A549 (cell line): ENCODE data around the gene BTG1.

ENCODE experiments used
- EHF ChIP-seq: fragments of 250-450 bp; sonication (Bioruptor Pico); IDR thresholded peaks from 2 replicates; pipeline ENCODE4 v1.5.0; 2020; ENCODE audit warnings: mild to moderate bottlenecking
- MYC ChIP-seq: IDR thresholded peaks from 2 replicates; pipeline ENCODE4 v1.6.1; 2012; ENCODE audit warnings: mild to moderate bottlenecking, inconsistent platforms, low read length, improper control_type of control experiment, borderline replicate concordance
- POLR2A ChIP-seq: IDR thresholded peaks from 2 replicates; pipeline ENCODE4 v1.6.1; 2012; ENCODE audit warnings: mild to moderate bottlenecking, low read length
- TF ChIP-seq, protein P1 (sequence below): fragments of 200-600 bp; sonication (generic); IDR thresholded peaks from 2 replicates; pipeline ENCODE4 v1.6.1; 2016; ENCODE audit warnings: antibody characterized with exemption, mild to moderate bottlenecking, moderate library complexity
- TF ChIP-seq, protein P2 (sequence below): fragments of >200 bp; sonication (Bioruptor Twin); formaldehyde crosslinking; IDR thresholded peaks from 3 replicates; pipeline ENCODE4 v1.5.1; 2016

- TF ChIP-seq MYC (no peak), EHF (no peak), POLR2A (no peak)
- TF ChIP-seq, protein P1, sequence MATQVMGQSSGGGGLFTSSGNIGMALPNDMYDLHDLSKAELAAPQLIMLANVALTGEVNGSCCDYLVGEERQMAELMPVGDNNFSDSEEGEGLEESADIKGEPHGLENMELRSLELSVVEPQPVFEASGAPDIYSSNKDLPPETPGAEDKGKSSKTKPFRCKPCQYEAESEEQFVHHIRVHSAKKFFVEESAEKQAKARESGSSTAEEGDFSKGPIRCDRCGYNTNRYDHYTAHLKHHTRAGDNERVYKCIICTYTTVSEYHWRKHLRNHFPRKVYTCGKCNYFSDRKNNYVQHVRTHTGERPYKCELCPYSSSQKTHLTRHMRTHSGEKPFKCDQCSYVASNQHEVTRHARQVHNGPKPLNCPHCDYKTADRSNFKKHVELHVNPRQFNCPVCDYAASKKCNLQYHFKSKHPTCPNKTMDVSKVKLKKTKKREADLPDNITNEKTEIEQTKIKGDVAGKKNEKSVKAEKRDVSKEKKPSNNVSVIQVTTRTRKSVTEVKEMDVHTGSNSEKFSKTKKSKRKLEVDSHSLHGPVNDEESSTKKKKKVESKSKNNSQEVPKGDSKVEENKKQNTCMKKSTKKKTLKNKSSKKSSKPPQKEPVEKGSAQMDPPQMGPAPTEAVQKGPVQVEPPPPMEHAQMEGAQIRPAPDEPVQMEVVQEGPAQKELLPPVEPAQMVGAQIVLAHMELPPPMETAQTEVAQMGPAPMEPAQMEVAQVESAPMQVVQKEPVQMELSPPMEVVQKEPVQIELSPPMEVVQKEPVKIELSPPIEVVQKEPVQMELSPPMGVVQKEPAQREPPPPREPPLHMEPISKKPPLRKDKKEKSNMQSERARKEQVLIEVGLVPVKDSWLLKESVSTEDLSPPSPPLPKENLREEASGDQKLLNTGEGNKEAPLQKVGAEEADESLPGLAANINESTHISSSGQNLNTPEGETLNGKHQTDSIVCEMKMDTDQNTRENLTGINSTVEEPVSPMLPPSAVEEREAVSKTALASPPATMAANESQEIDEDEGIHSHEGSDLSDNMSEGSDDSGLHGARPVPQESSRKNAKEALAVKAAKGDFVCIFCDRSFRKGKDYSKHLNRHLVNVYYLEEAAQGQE = no peak
- TF ChIP-seq, protein P2, sequence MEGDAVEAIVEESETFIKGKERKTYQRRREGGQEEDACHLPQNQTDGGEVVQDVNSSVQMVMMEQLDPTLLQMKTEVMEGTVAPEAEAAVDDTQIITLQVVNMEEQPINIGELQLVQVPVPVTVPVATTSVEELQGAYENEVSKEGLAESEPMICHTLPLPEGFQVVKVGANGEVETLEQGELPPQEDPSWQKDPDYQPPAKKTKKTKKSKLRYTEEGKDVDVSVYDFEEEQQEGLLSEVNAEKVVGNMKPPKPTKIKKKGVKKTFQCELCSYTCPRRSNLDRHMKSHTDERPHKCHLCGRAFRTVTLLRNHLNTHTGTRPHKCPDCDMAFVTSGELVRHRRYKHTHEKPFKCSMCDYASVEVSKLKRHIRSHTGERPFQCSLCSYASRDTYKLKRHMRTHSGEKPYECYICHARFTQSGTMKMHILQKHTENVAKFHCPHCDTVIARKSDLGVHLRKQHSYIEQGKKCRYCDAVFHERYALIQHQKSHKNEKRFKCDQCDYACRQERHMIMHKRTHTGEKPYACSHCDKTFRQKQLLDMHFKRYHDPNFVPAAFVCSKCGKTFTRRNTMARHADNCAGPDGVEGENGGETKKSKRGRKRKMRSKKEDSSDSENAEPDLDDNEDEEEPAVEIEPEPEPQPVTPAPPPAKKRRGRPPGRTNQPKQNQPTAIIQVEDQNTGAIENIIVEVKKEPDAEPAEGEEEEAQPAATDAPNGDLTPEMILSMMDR = no peak
These were observed 4.6 kb downstream of the BTG1 start for GRCh38 chr12:92140896-92141536.
